Stimulated activated CD4-positive, alpha-beta T cell treated with anti-CD3 and anti-CD28 coated beads, TNF-alpha, amount 100 ng/mL, for 48 hours (primary cell): ENCODE measurements around the gene AGBL4.
"Not testable (repeated sequence)": the region's sequence is repeated elsewhere in the genome, so short reads cannot be mapped to it uniquely, and the experiment has no call there.

Source experiments
- DNase-seq, 3 donors: peaks; one replicate each; pipeline ENCODE4 v3.0.0-alpha.2; 2020; ENCODE audit warnings: low read depth in 3 of 3

Gene AGBL4

GRCh38 chr1:49036700-49037099 lies 987.1 kb downstream of the AGBL4 start:
- no peak for DNase-seq

GRCh38 chr1:49028396-49028795 lies 995.4 kb downstream of the AGBL4 start:
- DNase-seq: no peak

GRCh38 chr1:49026230-49026811 lies 997.4 kb downstream of the AGBL4 start:
- no peak for DNase-seq

- DNase-seq: no peak
Observed at GRCh38 chr1:49016030-49016977, 1007.5 kb downstream of the AGBL4 start.

GRCh38 chr1:49013079-49013478 lies 1010.7 kb downstream of the AGBL4 start:
- DNase-seq: no peak

GRCh38 chr1:49002981-49003380 lies 1020.8 kb downstream of the AGBL4 start:
- DNase-seq: not testable (repeated sequence)

GRCh38 chr1:48999321-48999720 lies 1024.4 kb downstream of the AGBL4 start:
- no peak for DNase-seq

GRCh38 chr1:48996311-48996710 lies 1027.4 kb downstream of the AGBL4 start:
- no peak for DNase-seq

GRCh38 chr1:48988633-48989197 lies 1035.0 kb downstream of the AGBL4 start:
- no peak for DNase-seq

GRCh38 chr1:48979940-48980339 lies 1043.8 kb downstream of the AGBL4 start:
- no peak for DNase-seq

- no peak for DNase-seq
Observed at GRCh38 chr1:48978413-48978812, 1045.3 kb downstream of the AGBL4 start.

GRCh38 chr1:48977273-48977672 lies 1046.5 kb downstream of the AGBL4 start:
- no peak for DNase-seq

- DNase-seq: no peak
Observed at GRCh38 chr1:48969971-48970370, 1053.8 kb downstream of the AGBL4 start.

- DNase-seq: no peak
Observed at GRCh38 chr1:48967318-48967717, 1056.4 kb downstream of the AGBL4 start.

- no peak for DNase-seq
Observed at GRCh38 chr1:48966583-48966982, 1057.2 kb downstream of the AGBL4 start.

- DNase-seq: no peak
Observed at GRCh38 chr1:48960320-48960719, 1063.4 kb downstream of the AGBL4 start.

GRCh38 chr1:48955774-48956173 lies 1068.0 kb downstream of the AGBL4 start:
- no peak for DNase-seq

- DNase-seq: no peak
Observed at GRCh38 chr1:48953617-48954016, 1070.1 kb downstream of the AGBL4 start.

- no peak for DNase-seq
Observed at GRCh38 chr1:48948562-48948961, 1075.2 kb downstream of the AGBL4 start.

GRCh38 chr1:48947761-48948537 lies 1075.8 kb downstream of the AGBL4 start:
- no peak for DNase-seq

- DNase-seq: no peak
Observed at GRCh38 chr1:48946070-48946469, 1077.7 kb downstream of the AGBL4 start.

GRCh38 chr1:48944811-48945210 lies 1078.9 kb downstream of the AGBL4 start:
- DNase-seq: no peak
